ENCODE data around the gene ABCG1.

The ABCG1 gene

DNA sequence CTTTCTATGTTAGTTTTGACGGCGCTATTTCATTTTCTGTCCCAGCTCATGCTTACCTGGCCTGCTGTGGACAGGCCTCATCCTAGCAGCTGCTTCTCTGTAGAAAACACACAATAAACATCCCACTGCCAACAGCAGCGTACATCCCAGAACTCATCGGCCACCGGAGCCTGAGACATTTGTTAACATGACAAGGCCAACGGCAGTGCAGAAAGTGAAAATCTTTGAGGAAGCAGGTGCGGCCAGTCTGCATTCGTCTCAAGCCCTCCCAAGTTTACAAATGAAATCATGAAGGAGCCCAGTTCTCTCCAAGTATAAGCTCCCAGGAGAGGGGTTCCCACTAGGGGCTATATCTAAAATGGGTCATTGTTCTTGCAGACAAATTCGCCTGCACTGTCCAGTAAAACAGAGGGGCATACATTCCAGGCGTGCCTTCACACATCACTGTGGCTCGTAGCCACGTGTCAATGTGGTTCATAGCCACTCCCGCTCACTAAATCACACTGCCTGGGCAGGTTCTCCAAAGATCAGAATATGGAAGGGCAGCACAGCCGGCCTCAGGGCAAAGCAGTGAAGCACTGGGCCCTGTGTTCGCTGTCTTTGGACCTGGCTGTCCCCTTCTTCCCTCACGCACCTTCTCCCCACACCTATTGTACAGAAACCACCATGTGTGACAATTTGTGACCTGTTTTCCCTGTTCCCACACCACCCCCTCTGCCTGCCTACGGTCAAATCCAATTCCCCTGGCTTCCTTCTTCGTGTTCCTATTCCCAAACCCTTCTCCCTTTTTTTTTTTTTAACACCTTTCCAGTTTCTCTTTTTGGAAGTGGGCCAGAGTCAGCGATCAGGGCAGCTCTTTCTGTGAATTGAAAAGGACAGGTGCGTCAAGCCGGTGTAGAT is 27.0 kb upstream of the ABCG1 start:
- DNase-seq, result no peak

DNA sequence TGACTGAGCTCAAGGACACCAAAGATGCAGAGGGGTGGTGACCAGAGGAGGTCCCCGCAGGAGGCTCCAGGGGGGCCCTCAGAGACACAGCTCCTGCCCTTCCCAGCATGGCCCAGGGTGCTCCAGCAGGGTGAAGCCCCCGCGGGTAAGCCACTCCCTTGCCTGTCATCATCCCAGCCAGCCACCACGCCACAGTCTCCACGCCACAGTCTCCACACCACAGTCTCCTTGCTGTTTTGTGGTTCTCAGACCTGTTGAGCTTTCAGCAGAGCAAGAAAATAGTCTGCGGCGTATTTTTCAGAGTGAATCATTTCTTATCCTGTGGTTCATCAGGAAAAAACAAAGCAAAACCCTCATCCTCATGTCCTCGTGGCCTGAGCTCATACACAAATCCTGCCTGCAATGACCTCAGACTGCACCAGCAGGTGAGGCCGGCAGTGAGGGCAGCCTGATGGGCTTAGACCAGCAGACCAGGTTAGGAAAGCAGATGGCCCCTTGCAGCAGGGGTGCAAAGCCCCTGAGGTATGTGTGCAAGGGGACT is 25.7 kb upstream of the ABCG1 start:
- DNase-seq, result no peak

DNA sequence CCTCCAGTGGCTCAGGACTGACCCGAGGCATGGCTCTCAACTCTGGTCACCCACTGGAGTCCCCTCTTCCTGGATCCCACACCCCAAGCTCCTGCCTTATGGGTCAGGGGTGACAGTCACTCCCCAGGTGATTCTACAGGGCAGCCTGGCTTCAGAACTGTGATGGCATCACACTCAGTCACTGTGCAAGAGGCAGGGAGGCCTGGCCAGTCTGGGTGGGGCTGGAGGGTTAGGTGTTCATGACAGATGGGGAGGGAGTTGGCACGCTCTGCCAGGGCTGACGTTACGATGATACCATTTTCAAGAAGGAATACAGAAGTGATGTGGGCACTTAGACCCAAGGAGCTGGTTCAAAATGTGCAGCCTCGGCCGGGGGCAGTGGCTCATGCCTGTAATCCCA is 25.2 kb upstream of the ABCG1 start:
- DNase-seq, result no peak

DNA sequence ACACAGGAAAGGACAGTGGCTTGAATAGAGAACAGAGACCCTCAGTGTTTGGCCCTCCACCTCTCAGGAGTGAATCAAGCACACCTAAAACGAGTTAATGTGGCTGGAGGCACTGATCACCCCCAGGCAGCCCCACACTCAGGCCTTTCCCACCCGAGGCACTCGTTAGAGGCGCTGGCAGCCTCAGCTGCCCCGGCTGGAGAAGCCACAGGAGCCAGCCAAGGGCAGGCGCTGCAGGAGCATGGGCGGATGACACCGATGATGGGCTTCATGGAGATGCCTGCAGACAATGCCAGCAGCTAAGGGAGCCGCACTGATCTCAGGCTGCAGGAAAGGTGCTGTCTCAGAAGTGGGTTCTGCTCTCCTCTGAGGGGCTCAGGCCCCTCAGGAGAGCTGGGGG is 24.1 kb upstream of the ABCG1 start:
- DNase-seq, result no peak

DNA sequence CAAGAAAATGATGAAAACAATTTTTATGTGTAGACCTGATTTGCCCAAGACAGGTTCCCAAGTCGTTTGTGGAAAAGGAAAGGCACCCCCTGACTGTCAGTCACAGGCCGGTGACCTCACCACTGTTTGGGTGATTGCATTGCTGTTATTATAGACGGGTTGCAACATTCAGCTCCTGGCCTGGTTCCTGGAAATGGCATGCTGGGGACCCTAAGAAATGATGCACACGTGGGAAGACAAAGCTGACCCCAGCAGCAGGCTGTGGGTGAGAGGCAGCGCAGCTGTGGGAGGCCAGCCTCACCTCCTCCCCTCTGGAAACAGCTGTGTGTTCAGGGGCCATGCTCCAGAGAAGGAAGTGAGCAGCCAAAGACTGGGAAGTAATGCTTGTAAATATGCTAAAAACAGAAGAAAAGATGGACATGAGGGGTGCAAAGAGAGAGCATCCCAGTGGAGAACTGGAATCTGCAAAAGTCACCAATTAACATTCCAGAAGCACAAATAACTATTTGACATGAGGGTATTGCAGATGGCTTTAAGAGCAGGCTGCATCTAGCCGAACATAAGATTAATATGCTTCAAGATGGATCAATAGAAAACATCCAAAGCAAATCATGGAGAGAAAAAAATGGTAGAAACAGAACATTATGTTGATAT is 23.4 kb upstream of the ABCG1 start:
- no peak for DNase-seq

DNA sequence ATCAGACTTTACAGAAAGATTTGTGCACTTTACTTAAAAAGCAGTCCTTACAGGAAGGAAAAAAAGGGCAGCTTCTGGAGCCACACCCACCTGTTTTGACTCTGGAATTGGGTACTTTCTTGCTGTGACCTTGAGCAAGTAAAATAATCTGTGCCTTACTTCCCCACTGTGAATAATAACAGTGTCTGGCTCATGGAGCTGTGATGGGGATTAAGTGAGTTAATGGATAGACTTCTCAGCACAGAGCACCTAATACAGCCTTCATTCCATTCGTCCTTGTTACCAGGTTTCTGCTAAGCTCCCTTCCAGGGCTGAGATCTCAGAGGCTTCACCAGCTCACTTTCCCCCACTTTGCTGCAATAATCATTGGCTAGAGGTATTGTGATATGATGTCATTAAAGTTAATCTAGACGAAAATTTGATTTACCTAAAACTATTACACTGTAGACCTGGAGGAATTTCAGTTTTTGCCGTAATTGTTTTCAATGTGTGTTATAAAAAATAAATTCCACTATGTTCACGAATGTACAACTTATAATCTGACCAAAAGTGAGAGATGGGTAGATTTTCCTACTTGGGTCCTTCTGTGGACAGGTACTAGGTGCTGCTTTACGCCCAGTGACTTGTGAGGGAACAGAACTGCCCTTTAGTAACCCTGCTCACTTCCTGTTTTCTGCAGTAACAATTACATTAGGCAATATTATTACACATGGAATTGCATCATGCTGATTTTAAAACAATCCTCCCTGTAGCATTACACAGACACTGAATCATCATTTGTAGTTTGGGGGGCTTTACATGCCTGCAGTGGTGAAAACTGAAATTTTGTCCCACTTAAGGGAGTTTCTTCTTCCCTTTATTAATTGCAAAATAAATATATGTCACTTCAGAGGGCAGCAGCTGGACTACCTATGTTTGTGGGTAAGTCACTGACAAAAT is 19.7 kb upstream of the ABCG1 start:
- DNase-seq, result peak; percentile 48

DNA sequence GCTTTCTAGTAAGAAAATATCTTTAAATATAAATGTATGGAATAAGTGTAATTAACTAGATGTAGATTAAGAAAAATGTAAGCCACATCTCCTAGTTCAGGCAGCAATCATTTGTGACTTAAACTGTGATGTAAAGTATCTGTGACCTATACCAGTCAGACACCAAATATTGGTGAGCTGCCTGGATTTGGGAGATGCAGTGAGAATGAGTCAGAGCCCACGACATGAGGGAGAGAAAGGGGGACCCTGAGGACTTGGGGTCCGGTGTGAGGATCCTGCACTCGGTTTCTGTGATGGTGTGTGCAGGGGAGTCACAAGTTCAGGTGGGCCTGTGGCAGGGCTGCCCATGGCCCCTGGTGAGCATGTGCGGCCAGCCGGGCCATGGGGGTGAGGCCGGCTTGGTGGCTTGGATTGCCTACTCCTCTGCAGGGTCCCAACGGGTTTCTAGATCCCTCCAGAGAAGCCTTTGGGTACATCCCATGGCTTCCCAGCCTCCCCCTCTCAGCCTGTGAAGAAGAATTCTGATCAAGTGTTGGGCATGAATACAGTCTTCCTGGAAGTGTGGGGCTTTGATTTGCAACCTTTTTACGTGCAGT is 19.0 kb upstream of the ABCG1 start:
- no peak for DNase-seq

DNA sequence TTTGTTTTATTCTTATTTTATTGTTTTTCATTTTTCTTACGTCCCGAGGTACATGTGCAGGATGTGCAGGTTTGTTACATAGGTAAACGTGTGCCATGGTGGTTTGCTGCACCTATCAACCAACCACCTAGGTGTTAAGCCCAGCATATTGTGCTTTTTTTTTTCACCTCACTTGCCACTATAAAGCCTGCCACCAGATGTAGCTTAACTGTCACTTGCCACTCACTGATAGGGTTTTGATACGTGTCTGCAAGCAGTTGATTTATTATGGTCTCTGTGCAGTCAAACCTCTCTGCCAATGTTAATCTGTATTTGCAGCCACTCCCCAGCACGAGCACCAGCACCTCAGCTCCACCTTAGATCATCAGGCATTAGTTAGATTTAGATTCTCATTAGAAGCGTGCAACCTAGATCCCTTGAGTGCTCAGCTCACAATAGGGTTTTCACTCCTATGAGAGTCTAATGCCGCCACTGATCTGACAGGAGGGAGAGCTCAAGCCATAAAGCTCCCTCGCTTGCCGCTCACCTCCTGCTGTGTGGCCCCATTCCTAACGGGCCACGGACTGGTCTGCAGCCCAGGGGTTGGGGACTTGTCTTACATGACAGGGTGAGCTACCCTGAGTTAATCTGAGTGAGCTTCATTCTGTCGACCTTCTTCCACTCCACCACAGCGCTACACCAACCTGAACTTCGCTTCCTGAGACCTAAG is 17.9 kb upstream of the ABCG1 start:
- no peak for DNase-seq

DNA sequence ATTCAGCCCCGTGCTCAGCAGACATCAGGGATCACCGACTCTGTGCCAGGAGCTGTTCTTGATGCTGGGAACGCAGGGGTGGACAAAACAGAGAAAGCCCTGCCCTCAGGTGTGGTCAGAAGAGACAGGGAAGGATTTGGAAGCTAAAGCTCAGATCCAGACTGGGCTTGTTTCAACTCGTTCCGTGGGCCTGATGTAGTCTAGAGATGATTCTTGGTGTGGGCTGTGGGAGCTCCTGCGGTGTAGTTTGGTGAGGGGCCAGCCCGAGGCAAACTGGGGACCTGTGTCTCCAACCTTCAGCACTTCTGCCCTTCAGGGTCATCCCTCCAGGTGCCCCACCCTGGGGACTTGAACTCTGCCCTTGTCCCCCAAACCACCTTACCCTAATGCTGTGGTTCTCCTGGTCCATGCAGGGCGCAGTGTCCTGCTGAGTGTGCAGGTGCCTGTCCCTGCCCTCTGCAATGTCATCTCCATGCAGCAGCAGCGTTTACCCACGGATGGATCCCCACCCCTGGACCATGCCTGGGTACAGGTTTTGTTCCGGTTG is 17.3 kb upstream of the ABCG1 start:
- no peak for DNase-seq

DNA sequence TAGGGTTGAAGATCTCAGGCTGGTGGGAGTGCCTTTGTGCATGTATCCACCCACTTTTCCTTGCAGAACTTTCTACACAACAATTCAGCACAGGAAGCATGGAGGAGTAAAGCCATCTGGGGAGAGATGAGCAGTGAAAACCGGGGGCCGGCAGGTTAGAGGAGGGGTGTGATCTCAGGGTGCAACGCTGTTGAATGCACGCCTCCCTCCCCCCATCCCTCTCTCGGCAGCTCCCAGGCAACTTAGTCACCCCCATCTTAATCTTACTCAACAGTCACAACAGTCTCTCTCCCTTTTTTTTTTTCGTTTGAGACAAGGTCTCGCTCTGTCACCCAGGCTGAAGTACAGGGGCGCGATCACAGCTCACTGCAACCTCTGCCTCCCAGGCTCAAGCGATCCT is 16.6 kb upstream of the ABCG1 start:
- no peak for DNase-seq

DNA sequence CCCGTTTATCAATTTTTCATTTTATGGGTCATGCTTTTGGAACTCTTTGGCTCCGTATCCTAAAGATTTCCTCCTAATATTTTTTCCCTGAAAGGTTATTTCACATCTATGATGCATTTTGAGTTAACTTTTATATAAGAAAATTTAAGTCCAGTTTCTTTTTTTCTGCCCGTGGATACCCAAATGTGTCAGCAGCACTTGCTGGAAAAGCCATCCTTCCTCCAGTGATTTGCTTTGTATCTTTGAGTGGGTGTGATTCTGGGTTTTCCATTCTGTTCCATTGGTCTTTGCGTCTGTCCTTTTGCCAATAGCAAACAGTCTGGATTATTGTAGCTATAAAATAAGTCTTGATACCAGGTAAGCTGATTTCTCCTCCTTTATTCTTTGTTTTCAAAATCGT is 15.6 kb upstream of the ABCG1 start:
- no peak for DNase-seq

DNA sequence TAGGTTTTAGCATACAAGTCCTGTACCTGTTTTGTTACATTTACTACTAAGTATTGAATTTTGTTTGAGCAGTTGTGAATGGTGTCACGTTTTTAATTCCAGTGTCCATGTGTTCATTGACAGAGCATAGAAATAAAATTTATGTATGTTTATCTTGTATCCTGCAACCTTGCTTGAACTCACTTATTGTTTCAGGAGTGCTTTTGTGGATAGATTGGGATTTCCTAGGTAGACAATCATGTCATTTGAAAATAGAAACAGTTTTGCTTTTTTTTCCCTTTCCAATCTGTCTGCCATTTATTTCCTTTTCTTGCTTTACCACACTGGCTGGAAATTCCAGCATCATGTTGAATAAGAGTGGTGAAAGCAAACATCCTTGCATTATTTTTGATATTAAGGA is 15.0 kb upstream of the ABCG1 start:
- DNase-seq, result no peak

DNA sequence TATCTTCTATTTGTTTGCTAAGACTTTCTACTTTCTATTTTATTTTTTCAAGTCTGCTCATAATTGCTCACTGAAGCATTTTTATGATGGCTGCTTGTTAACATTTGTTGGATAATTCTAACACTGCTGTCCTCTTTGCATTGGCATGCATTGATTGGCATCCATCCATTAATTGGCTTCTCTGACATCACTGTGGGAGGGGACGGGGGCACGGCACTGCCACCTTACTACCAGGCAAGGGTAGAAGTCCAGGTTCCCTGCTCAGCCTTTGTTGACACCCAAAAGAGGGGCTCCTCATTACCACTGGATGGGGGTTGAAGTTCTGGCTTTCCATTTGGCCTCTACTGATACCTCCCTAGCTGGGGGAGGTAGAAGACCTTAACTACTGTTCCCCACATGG is 11.5 kb upstream of the ABCG1 start:
- no peak for DNase-seq

DNA sequence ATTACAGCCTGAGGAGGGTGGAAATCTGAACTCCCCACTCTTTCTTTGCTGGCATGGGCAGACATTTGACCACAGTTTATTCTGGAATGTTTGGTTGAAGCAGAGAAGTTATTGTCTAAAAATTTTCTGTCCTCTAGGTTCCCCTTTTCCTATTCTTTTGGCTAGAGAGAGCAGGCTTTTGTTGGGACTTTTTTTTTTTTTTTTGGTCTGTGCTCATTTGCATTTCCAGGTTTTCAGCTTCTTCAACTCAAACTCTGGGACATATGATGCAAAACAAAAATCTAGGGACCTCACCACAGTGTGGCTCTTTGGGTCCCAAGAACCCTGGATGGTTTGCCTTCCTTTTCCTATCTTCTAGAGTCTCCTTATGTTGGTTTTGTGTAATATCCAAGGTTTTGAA is 10.9 kb upstream of the ABCG1 start:
- DNase-seq, result no peak

DNA sequence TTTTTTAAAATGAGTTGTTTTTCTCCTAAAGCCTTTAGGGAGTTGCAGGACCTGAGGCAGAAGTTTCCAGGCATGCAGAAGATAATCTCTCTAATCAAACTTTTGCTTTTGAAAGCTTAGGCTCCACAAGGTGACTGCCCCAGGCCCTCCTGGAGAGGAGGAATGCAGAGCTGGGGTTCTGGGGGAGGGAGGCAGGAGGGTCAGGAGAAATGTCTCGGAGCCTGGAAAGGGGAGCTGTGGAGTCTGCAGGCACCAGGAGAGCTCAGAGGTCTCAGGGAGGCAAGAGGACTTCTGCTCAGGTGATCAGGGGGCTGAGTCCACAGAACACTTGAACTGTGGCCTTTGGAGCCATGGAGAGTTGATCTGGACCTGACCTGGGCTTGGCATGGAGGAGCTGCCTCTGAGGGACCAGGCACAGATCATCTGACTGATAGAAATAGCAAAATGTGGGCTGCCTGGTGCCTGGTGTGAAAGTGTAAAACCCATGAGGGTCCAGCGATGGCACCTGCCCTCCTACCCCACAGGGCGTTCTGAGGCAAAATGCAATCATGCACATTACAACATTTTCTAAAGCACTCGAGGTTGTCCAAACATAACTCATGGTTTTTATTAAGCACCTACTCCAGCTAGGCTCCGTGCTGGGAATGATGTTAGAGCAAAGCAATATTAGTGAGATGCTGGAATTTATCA is 10.0 kb upstream of the ABCG1 start:
- no peak for DNase-seq

DNA sequence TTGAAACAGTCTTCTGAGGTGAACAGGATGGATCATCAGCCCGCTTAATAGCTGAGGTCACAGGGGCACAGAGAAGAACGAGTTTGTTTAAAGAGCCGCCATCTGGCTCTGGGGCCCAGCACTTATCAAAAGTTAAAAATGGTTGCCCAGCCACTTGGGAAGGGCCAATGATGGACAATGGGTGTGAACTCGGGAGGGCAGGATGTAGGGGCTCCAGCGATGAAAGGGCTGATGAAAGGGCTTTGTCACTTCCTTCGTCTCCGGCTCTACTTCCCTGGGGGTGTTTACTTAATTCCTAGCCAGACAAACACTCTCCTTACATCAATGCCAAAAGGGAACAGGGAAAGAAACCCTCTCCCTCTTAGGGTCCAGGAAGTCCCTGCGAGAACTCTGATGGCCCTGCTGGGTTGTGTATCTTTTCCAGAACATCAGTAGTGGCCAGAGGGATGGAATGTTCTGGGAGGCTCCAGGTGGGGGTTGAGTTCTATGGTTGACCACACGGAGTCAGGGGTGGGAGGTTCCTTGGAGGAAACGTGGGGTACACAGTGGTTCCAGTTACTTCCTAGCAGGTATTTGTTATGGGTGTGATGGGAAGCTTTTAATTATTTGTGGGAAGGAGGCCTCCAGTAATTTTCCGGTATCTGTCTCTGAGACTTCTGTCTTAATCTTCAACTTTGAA is 9.0 kb upstream of the ABCG1 start:
- DNase-seq, result no peak

DNA sequence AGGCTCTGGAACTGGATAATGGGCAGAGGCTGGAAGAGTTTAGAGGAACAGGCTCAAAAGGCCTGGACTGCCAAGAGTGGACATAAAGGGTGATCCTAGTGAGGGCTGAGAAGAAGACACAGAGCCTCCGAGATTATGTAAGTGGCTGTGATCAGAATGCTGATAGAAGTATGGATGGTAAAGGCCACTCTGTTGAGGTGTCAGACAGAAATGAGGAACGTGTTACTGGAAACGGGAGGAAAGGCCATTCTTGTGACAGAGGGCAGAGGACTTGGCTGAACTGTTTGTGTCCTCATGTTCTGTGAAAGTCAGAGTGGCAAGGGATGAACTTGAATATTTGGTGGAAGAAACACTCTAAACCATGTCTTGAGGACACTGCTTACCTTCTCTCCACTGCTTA is 6.7 kb upstream of the ABCG1 start:
- no peak for DNase-seq

DNA sequence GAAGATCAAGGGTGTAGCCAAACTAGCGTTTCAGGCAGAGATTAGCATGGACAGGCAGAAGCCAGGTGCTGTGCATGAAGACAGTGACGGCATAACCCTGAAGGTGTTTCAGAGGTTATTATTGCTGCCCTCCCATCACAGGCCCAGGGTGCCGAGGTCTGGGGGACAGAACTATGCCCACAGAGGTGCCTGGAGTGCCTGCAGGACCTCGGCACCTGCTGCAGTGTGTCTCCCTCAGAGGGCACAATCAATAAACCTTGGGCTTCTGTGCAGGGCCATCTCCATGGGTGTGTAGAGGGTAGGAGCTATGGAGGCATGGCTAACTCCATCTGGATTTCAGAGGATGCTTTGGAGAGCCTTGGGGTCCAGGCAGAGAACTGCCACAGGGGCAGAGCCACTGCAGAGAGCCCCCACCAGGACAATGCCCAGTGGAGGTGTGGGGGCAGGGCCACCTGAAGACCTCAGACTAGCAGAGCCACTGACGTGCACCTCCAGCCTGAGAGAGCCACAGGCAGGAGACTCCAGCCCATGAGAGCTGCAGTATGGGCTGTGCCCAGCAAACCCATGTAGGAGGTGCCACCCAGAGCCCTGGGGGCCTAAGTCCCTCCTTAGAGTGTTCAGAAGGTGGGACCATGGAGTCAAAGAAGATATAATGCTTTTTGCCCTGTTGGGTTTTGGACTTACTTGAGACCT is 5.7 kb upstream of the ABCG1 start:
- no peak for DNase-seq

DNA sequence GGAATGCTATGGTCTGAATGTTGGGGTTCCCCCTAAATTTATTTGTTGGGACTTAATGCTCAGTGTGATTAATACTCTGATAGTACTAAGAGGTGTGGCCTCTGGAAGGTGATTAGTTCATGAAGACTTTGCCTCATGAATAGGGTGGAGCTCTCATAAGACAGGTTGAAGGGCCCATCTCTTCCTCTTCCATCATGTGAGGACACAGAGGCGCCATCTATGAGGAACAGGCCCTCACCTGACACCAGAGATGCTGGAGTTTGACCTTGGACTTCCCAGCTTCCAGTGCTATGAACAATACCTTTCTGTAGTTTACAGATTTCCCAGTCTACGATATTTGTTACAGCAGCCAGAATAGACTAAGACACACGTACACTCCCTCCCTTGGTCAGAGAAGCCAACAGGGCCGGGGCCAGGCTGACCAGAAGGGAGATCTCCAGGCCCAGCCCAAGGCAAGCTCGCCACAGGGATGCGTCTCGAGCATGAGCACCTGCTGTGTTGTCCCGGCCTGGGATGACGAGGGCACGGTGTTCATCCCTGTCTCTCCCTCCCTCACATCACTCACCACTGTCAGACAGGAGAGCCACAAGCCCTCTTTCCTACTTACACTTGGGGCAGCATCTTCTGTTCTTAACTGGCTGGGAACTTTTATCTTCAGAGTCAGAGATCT is 4.7 kb upstream of the ABCG1 start:
- no peak for DNase-seq

Data from HCEC 1CT (cell line).